Activated B cell treated with CpG ODN at 0.5 μM for 24 hours (primary cell): ENCODE data around the gene PLEKHA8. TPM values are rescaled to one million over a fixed set of nuclear protein-coding genes. Genes with fewer than 3 reads are reported as not detected.

Experiments
- ATAC-seq: fragments of 200-7000 bp; cut with Tn5 transposase; one replicate; pipeline ENCODE4 v1.10.0; 2021; ENCODE audit warnings: low read depth, mild to moderate bottlenecking, moderate library complexity
- CTCF ChIA-PET: fragments of 350-600 bp; sonication (Branson Sonifier 250); formaldehyde crosslinking; loops from one replicate; lab custom pipeline; 2021; ENCODE audit warnings: antibody characterized with exemption; lab: Charles Lee
- POLR2A ChIA-PET: fragments of 350-600 bp; sonication (Branson Sonifier 250); formaldehyde crosslinking; loops from one replicate; lab custom pipeline; 2021; ENCODE audit warnings: antibody characterized with exemption; lab: Charles Lee
- DNase-seq: peaks from one replicate; pipeline ENCODE4 v3.0.0; 2022
- H3K27ac Mint-ChIP-seq: one replicate; pipeline ENCODE4 v1.8.0; 2020; ENCODE audit warnings: mixed read lengths
- H3K27me3 Mint-ChIP-seq: one replicate; pipeline ENCODE4 v1.8.0; 2021; ENCODE audit warnings: mixed read lengths
- H3K36me3 Mint-ChIP-seq: one replicate; pipeline ENCODE4 v1.8.0; 2021; ENCODE audit warnings: low read depth, mixed read lengths
- H3K4me1 Mint-ChIP-seq: one replicate; pipeline ENCODE4 v1.8.0; 2021; ENCODE audit warnings: mixed read lengths
- H3K4me3 Mint-ChIP-seq: one replicate; pipeline ENCODE4 v1.8.0; 2020; ENCODE audit warnings: mild to moderate bottlenecking, mixed read lengths
- H3K9me3 Mint-ChIP-seq: one replicate; pipeline ENCODE4 v1.8.0; 2020; ENCODE audit warnings: mixed read lengths
- CTCF ChIP-seq: fragments of 200-600 bp; IDR thresholded peaks from one replicate; pipeline ENCODE4 v1.8.0; 2022; ENCODE audit warnings: antibody characterized with exemption, mild to moderate bottlenecking
- intact Hi-C: fragments of 100-400 bp; cut with micrococcal nuclease; formaldehyde crosslinking; loops from one replicate; pipeline ENCODE4 v1.15.1; 2024
- total RNA-seq: library from RNA; stranded (reverse); gene quantifications from 2 replicates; pipeline ENCODE4 v1.2.3, GENCODE V29; 2022

Gene PLEKHA8
- total RNA-seq, 1 donor from 2014 or later = 9.3 TPM

GRCh38 chr7:30029696-30030095 is 1.5 kb downstream of the PLEKHA8 start:
- POLR2A ChIA-PET = interaction anchor here (0.9 to 5.3 kb wide), 3 partner anchors 32 to 44 kb away, joined by 4 to 66 read pairs (median 5); partner anchors contain the start of gene SCRN1
- CTCF ChIA-PET = interaction anchor here (1.0 kb wide), 1 partner anchor 108 kb away, joined by 3 read pairs; no protein-coding TSS in a partner anchor
- intact Hi-C loops = loop anchor here (2.0 to 5.0 kb wide), 3 partner anchors 73 to 448 kb away; partner anchors contain the start of gene NOD1
- Mint-ChIP-seq H3K36me3 (peaks cover 19% of the 10 kb centered on the region), H3K4me1 (peaks cover 24% of the 10 kb centered on the region), H3K4me3 (no peak overlapping the region), H3K27ac (peak overlapping the region; percentile 81), H3K9me3 (no peaks in the 10 kb centered on the region), H3K27me3 (no peaks in the 10 kb centered on the region)
- ATAC-seq (no peak), DNase-seq (no peak)
- no peak for TF ChIP-seq CTCF

- DNase-seq = no peak
- CTCF ChIA-PET = interaction anchor here (1.2 kb wide), 1 partner anchor 111 kb away, joined by 3 read pairs; no protein-coding TSS in a partner anchor
- Mint-ChIP-seq H3K27me3 (no peaks in the 10 kb centered on the region), H3K4me1 (peaks cover 5% of the 10 kb centered on the region), H3K4me3 (no peak overlapping the region), H3K9me3 (no peaks in the 10 kb centered on the region), H3K36me3 (peaks cover 8% of the 10 kb centered on the region), H3K27ac (no peak overlapping the region)
- no peak for TF ChIP-seq CTCF
- ATAC-seq = no peak
- intact Hi-C loops = no loop called here
- POLR2A ChIA-PET = interaction anchor here (1.4 kb wide), 1 partner anchor 47 kb away, joined by 4 read pairs; no protein-coding TSS in a partner anchor
Observed at GRCh38 chr7:30032310-30033125, 4.3 kb downstream of the PLEKHA8 start.

GRCh38 chr7:30034501-30034900 is 6.3 kb downstream of the PLEKHA8 start:
- ChIA-PET CTCF (no interaction called here), POLR2A (no interaction called here)
- H3K36me3 Mint-ChIP-seq = no peaks in the 10 kb centered on the region
- TF ChIP-seq CTCF = no peak
- ATAC-seq (no peak), DNase-seq (no peak)
- no peaks in the 10 kb centered on the region for H3K9me3 Mint-ChIP-seq
- intact Hi-C loops = no loop called here
- no peak overlapping the region for H3K27ac Mint-ChIP-seq
- no peaks in the 10 kb centered on the region for H3K4me1 Mint-ChIP-seq
- no peak overlapping the region for H3K4me3 Mint-ChIP-seq
- H3K27me3 Mint-ChIP-seq = no peaks in the 10 kb centered on the region

GRCh38 chr7:30036220-30036619 is 8.0 kb downstream of the PLEKHA8 start:
- TF ChIP-seq CTCF = no peak
- Mint-ChIP-seq H3K9me3 (no peaks in the 10 kb centered on the region), H3K27ac (no peak overlapping the region), H3K4me1 (no peaks in the 10 kb centered on the region), H3K4me3 (no peak overlapping the region), H3K27me3 (no peaks in the 10 kb centered on the region), H3K36me3 (no peaks in the 10 kb centered on the region)
- ATAC-seq (no peak), DNase-seq (no peak)
- intact Hi-C loops = no loop called here
- CTCF ChIA-PET = interaction anchor here (1.0 kb wide), 1 partner anchor 158 kb away, joined by 3 read pairs; no protein-coding TSS in a partner anchor
- POLR2A ChIA-PET = interaction anchor here (1.3 kb wide), 1 partner anchor 8 kb away, joined by 4 read pairs; the partner anchor contains the start of gene PLEKHA8
